Measurements from ENCODE around the gene LRRC75B. TPM values are rescaled to one million over a fixed set of nuclear protein-coding genes. Genes with fewer than 3 reads are reported as not detected.

The LRRC75B gene
- total RNA-seq, 4 donors from 2014 or later: 8.5 to 21.2 (median 14.8) TPM

DNA sequence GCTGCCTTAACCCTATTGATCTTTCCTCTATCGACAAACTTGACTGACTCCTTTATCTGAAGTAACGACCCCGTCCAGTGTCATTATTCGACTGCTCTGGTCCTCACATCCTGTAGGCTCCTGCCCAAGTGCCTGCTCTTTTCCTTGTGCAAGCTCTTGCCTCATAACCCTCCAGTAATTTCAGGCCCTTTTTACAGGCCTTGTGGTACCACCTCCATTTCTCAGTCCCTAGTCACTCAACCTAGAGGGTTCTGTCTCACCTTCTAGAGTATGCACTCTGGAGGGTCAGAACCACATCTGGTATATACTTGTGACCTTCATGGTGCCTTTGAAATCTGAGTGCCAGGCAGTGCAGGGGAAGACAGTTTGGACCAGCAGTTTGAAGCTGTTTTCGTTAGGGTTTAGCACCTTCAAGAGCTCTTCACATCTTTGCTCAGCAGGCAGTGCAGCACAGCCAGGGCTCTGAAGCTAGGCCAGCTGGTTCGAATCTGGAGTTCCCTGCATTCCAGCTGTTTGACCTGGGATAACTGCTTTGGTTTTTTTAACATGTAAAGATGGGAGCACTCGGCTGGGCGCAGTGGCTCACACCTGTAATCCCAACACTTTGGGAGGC, 25.9 kb downstream of the LRRC75B start:
- TF ChIP-seq EP300 (IDR thresholded peaks at IDR 0.05) (no peak), POLR2AphosphoS5 (IDR thresholded peaks at IDR 0.05) (no peak), POLR2A (IDR thresholded peaks at IDR 0.05) (no peak)
- TF ChIP-seq, protein P1, sequence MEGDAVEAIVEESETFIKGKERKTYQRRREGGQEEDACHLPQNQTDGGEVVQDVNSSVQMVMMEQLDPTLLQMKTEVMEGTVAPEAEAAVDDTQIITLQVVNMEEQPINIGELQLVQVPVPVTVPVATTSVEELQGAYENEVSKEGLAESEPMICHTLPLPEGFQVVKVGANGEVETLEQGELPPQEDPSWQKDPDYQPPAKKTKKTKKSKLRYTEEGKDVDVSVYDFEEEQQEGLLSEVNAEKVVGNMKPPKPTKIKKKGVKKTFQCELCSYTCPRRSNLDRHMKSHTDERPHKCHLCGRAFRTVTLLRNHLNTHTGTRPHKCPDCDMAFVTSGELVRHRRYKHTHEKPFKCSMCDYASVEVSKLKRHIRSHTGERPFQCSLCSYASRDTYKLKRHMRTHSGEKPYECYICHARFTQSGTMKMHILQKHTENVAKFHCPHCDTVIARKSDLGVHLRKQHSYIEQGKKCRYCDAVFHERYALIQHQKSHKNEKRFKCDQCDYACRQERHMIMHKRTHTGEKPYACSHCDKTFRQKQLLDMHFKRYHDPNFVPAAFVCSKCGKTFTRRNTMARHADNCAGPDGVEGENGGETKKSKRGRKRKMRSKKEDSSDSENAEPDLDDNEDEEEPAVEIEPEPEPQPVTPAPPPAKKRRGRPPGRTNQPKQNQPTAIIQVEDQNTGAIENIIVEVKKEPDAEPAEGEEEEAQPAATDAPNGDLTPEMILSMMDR (IDR thresholded peaks at IDR 0.05): no peak
- peaks cover 0 to 52% of the 10 kb centered on the region in 2 donors for H3K36me3 ChIP-seq
- WGBS, 2 donors (ENCODE audit: low coverage in 1 of 2): 51 to 63% methylated on average over 5 to 7 of the region's 8 CpGs

DNA sequence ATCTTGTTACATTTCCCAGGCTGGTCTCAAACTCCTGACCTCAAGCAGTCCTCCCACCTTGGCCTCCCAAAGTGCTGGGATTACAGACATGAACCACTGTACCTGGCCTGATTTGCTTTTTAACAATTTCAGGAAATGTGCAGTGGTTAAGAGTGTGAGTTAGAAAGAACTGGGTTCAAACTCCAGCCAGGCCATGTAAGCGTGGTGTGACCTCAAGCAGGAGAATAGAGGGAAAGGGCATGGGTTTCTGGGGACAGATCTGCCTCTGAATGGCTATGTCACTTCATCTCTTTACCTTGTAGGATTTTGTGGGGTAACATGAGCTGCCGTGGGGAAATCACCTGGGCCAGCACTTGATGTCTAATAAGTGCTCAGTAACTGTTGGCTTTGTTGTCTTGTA, 27.8 kb downstream of the LRRC75B start:
- peaks cover 0 to 81% (median 14%) of the 10 kb centered on the region in 3 donors for H3K4me1 ChIP-seq

More for the DNA sequence above, 25.9 kb downstream of the LRRC75B start:
- Histone ChIP-seq H3K4me1 (peaks cover 0 to 62% (median 14%) of the 10 kb centered on the region in 3 donors), H3K27ac (peak overlapping the region in 2 of 4 donors; percentile 9 to 14), H3K9me3 (no peaks in the 10 kb centered on the region), H3K4me3 (no peak overlapping the region), H3K27me3 (no peaks in the 10 kb centered on the region)
- ATAC-seq: no peak

DNA sequence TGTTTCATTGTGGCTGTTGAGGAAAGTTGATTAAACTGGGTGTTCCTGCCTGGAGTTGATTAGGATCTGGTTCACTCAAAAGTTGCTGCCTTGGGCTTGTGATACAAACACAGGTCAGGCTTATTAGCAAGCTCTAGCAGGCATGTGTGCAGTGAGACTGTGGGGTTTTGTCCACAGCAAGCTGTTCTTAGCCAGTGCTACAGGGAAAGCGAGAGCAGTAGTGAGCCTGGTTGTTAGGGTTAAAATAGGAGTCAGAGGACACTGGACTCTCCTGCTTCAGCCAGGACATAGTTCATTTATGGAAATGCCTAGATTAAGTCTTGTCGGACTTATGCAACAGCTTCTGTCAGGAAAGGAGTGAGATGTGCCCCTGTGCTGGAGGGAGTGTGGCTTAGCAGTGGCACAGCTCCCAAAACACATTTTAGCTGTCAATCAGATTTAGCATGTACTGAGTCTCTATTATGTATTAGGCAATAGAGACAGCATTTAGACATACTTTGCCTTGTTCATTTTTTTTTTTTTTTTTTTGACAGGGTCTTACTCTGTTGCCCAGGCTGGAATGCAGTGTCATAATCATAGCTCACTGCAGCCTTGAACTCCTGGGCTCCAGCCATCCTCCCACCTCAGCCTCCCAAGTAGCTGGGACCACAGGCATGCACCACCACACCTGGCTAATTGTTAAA, 28.4 kb downstream of the LRRC75B start:
- peaks cover 0 to 86% (median 15%) of the 10 kb centered on the region in 3 donors for H3K4me1 ChIP-seq
- peak; percentile 87 for ATAC-seq
- 11 to 22% methylated on average over 1 of the region's 2 CpGs for WGBS, 2 donors (ENCODE audit: low coverage in 1 of 2)

More for the DNA sequence above, 27.8 kb downstream of the LRRC75B start:
- 92 to 94% methylated on average over 2 of the region's 2 CpGs for WGBS, 2 donors (ENCODE audit: low coverage in 1 of 2)
- Histone ChIP-seq H3K36me3 (peaks cover 0 to 47% of the 10 kb centered on the region in 2 donors), H3K27me3 (no peaks in the 10 kb centered on the region), H3K4me3 (no peak overlapping the region), H3K9me3 (no peaks in the 10 kb centered on the region), H3K27ac (peak overlapping the region in 3 of 4 donors; percentile 48 to 68 (median 67))
- ATAC-seq: no peak
- no peak for TF ChIP-seq EP300 (IDR thresholded peaks at IDR 0.05)
- TF ChIP-seq, protein P1 (IDR thresholded peaks at IDR 0.05): no peak
- no peak for TF ChIP-seq POLR2A (IDR thresholded peaks at IDR 0.05)
- TF ChIP-seq POLR2AphosphoS5 (IDR thresholded peaks at IDR 0.05): no peak

DNA sequence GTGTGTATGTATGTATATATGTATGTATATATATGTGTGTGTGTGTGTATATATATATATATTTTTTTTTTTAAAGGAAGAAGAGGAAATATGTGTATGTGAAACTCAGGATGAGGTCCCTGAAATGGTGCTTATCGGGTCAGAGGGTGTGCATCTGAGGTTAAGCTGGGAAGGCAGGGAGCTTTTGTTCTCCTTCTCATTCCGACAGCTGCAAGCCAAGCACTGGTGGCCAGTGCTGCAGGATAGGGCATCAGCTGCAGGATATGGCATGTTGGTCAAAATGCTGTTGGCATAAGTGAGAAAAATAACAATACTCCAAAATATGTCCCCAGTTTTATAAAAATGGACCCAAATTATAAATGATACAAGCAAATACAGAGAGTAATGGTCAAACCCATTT, 29.6 kb downstream of the LRRC75B start:
- H3K9me3 ChIP-seq: no peaks in the 10 kb centered on the region
- no peak for TF ChIP-seq POLR2A (IDR thresholded peaks at IDR 0.05)
- TF ChIP-seq EP300 (IDR thresholded peaks at IDR 0.05): no peak
- TF ChIP-seq, protein P1 (IDR thresholded peaks at IDR 0.05): no peak
- TF ChIP-seq POLR2AphosphoS5 (IDR thresholded peaks at IDR 0.05): no peak
- ATAC-seq: no peak
- H3K27me3 ChIP-seq: no peaks in the 10 kb centered on the region
- H3K36me3 ChIP-seq: peaks cover 0 to 47% of the 10 kb centered on the region in 2 donors
- peak overlapping the region in 2 of 4 donors; percentile 48 to 77 for H3K27ac ChIP-seq
- H3K4me3 ChIP-seq: no peak overlapping the region
- H3K4me1 ChIP-seq: peaks cover 0 to 99% (median 16%) of the 10 kb centered on the region in 3 donors
- whole genome bisulfite sequencing, 2 donors (ENCODE audit: low coverage in 1 of 2): 85 to 88% methylated on average over 2 of the region's 2 CpGs

More for the DNA sequence above, 28.4 kb downstream of the LRRC75B start:
- Histone ChIP-seq H3K27ac (peak overlapping the region; percentile 9 to 77 (median 58)), H3K4me3 (no peak overlapping the region), H3K9me3 (no peaks in the 10 kb centered on the region), H3K36me3 (peaks cover 0 to 47% of the 10 kb centered on the region in 2 donors), H3K27me3 (no peaks in the 10 kb centered on the region)
- no peak for TF ChIP-seq EP300 (IDR thresholded peaks at IDR 0.05)
- no peak for TF ChIP-seq POLR2A (IDR thresholded peaks at IDR 0.05)
- TF ChIP-seq, protein P1 (IDR thresholded peaks at IDR 0.05): no peak
- TF ChIP-seq POLR2AphosphoS5 (IDR thresholded peaks at IDR 0.05): peak; percentile 35

All from gastroesophageal sphincter (tissue), 4 donors.